ENCODE results near the gene UTP3.

- TF ChIP-seq, protein P1, sequence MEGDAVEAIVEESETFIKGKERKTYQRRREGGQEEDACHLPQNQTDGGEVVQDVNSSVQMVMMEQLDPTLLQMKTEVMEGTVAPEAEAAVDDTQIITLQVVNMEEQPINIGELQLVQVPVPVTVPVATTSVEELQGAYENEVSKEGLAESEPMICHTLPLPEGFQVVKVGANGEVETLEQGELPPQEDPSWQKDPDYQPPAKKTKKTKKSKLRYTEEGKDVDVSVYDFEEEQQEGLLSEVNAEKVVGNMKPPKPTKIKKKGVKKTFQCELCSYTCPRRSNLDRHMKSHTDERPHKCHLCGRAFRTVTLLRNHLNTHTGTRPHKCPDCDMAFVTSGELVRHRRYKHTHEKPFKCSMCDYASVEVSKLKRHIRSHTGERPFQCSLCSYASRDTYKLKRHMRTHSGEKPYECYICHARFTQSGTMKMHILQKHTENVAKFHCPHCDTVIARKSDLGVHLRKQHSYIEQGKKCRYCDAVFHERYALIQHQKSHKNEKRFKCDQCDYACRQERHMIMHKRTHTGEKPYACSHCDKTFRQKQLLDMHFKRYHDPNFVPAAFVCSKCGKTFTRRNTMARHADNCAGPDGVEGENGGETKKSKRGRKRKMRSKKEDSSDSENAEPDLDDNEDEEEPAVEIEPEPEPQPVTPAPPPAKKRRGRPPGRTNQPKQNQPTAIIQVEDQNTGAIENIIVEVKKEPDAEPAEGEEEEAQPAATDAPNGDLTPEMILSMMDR (conservative IDR thresholded peaks at IDR 0.05), result no peak
- no peak for TF ChIP-seq EZH2 (IDR thresholded peaks at IDR 0.05; ENCODE audit: low read depth)
Observed at GRCh38 chr4:70709611-70710205, 21.4 kb downstream of the UTP3 start.
